Neural progenitor cell (in vitro differentiated cells): Measurements from ENCODE around the gene MYL10. TPM values are rescaled to one million over a fixed set of nuclear protein-coding genes. Genes with fewer than 3 reads are reported as not detected.

Experiments used
- DNase-seq: peaks from one replicate; pipeline ENCODE4 v3.0.0-alpha.2; 2016; ENCODE audit warnings: low spot score
- H2AFZ ChIP-seq: fragments of 200-600 bp; sonication (generic); replicated peaks from 2 replicates; pipeline ENCODE4 v1.6.1; 2016; ENCODE audit warnings: antibody characterized with exemption
- H3F3A ChIP-seq: fragments of 200-600 bp; sonication (generic); 2 replicates; pipeline ENCODE4 v1.6.1; 2016; ENCODE audit warnings: antibody characterized with exemption, low read depth
- H3K27ac ChIP-seq: fragments of 200-600 bp; sonication (generic); 2 replicates; pipeline ENCODE4 v1.5.1; 2016; ENCODE audit warnings: mild to moderate bottlenecking
- H3K27me3 ChIP-seq: fragments of 200-600 bp; sonication (generic); 2 replicates; pipeline ENCODE4 v1.6.1; 2016; ENCODE audit warnings: mild to moderate bottlenecking, moderate library complexity
- H3K36me3 ChIP-seq: fragments of 200-600 bp; sonication (generic); 2 replicates; pipeline ENCODE4 v1.5.1; 2016
- H3K4me1 ChIP-seq: fragments of 200-600 bp; sonication (generic); 2 replicates; pipeline ENCODE4 v1.6.1; 2016; ENCODE audit warnings: mixed run types
- H3K4me2 ChIP-seq: fragments of 200-600 bp; sonication (generic); 2 replicates; pipeline ENCODE4 v1.6.1; 2016
- H3K4me3 ChIP-seq: fragments of 200-600 bp; sonication (generic); 2 replicates; pipeline ENCODE4 v1.5.1; 2016
- H3K79me2 ChIP-seq: fragments of 200-600 bp; sonication (generic); 2 replicates; pipeline ENCODE4 v1.6.1; 2016; ENCODE audit warnings: low read depth
- H3K9ac ChIP-seq: fragments of 200-600 bp; sonication (generic); 2 replicates; pipeline ENCODE4 v1.6.1; 2016
- H3K9me3 ChIP-seq: fragments of 200-600 bp; sonication (generic); 2 replicates; pipeline ENCODE4 v1.5.1; 2016; ENCODE audit warnings: low read depth
- H4K20me1 ChIP-seq: fragments of 200-600 bp; sonication (generic); 2 replicates; pipeline ENCODE4 v1.6.1; 2016; ENCODE audit warnings: low read depth
- H3K27ac Mint-ChIP-seq: 3 replicates; pipeline ENCODE4 v1.8.0; 2021; ENCODE audit warnings: mixed read lengths
- H3K27me3 Mint-ChIP-seq: 2 replicates; pipeline ENCODE4 v1.8.0; 2022; ENCODE audit warnings: low read depth, mild to moderate bottlenecking, inconsistent platforms, moderate library complexity, mixed read lengths; ENCODE audit not compliant: insufficient read depth
- H3K36me3 Mint-ChIP-seq: 3 replicates; pipeline ENCODE4 v1.8.0; 2021; ENCODE audit warnings: mixed read lengths
- H3K4me1 Mint-ChIP-seq: 3 replicates; pipeline ENCODE4 v1.8.0; 2021; ENCODE audit warnings: mixed read lengths
- H3K4me3 Mint-ChIP-seq: 3 replicates; pipeline ENCODE4 v1.8.0; 2021; ENCODE audit warnings: mild to moderate bottlenecking, moderate library complexity, mixed read lengths
- H3K9me3 Mint-ChIP-seq: 3 replicates; pipeline ENCODE4 v1.8.0; 2020; ENCODE audit warnings: mixed read lengths
- EZH2 ChIP-seq: fragments of 200-600 bp; sonication (generic); IDR thresholded peaks from 2 replicates; pipeline ENCODE4 v1.6.1; 2017; ENCODE audit warnings: antibody characterized with exemption, mild to moderate bottlenecking, moderate library complexity
- EZH2phosphoT487 ChIP-seq: fragments of 200-600 bp; sonication (generic); IDR thresholded peaks from 2 replicates; pipeline ENCODE4 v1.6.1; 2017; ENCODE audit warnings: antibody characterized with exemption
- total RNA-seq: library from RNA; depleted of rRNA; stranded (reverse); fragments of >200 nt; gene quantifications from 2 replicates; pipeline ENCODE4 v1.2.3, GENCODE V29; 2015; ENCODE audit warnings: low replicate concordance
- TF ChIP-seq, protein P1 (sequence below): fragments of 200-600 bp; sonication (generic); IDR thresholded peaks from 2 replicates; pipeline ENCODE4 v1.5.1; 2017; ENCODE audit warnings: antibody characterized with exemption, mild to moderate bottlenecking

MYL10 gene
- not detected in 2 replicates for total RNA-seq

DNA sequence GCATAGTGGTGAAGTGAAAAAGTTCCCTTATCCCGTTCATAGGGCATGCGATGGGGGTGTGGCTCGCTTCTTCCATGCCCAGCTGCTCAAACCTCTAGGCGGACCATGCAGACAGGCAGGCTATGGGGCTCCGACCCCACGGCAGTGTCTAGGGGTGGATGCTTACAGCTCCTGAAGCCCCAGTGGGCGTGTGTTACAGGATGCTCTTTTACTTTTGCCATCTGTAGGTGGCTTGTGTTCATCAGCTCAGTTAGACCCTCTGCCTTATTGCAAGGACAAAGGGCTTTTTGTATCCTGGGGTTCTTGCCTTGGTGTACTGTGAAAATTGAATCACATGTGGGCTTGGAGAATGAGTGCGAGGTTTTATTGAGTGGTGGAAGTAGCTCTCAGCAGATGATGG lies at the start of gene MYL10:
Gene MYL10 (minus strand): TSS at position 126 of the 400 bp plus-strand sequence. CDS start 178 bp downstream, outside the sequence.
- DNase-seq = no peak
- H3K4me2 ChIP-seq = no peak within 1 kb of the TSS
- TF ChIP-seq EZH2 = no peak
- TF ChIP-seq, protein P1, sequence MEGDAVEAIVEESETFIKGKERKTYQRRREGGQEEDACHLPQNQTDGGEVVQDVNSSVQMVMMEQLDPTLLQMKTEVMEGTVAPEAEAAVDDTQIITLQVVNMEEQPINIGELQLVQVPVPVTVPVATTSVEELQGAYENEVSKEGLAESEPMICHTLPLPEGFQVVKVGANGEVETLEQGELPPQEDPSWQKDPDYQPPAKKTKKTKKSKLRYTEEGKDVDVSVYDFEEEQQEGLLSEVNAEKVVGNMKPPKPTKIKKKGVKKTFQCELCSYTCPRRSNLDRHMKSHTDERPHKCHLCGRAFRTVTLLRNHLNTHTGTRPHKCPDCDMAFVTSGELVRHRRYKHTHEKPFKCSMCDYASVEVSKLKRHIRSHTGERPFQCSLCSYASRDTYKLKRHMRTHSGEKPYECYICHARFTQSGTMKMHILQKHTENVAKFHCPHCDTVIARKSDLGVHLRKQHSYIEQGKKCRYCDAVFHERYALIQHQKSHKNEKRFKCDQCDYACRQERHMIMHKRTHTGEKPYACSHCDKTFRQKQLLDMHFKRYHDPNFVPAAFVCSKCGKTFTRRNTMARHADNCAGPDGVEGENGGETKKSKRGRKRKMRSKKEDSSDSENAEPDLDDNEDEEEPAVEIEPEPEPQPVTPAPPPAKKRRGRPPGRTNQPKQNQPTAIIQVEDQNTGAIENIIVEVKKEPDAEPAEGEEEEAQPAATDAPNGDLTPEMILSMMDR = no peak
- TF ChIP-seq EZH2phosphoT487 = no peak
- peaks cover 22% of the 10 kb centered on the region for H3K4me1 ChIP-seq
- H4K20me1 ChIP-seq = no peaks in the 10 kb centered on the region
- no peaks in the 10 kb centered on the region for H3K27me3 ChIP-seq
- H3K9me3 ChIP-seq = no peaks in the 10 kb centered on the region
- Mint-ChIP-seq H3K4me3 (peak within 1 kb of the TSS; percentile 33), H3K27ac (peak within 1 kb of the TSS; percentile 88), H3K27me3 (peaks cover 24% of the 10 kb centered on the region), H3K36me3 (no peaks in the 10 kb centered on the region), H3K4me1 (peaks cover 37% of the 10 kb centered on the region), H3K9me3 (peaks cover 7% of the 10 kb centered on the region)
- H3K4me3 ChIP-seq = no peak within 1 kb of the TSS
- no peak within 1 kb of the TSS for H2AFZ ChIP-seq
- H3K36me3 ChIP-seq = no peaks in the 10 kb centered on the region
- peaks cover 15% of the 10 kb centered on the region for H3F3A ChIP-seq
- no peak within 1 kb of the TSS for H3K27ac ChIP-seq
- H3K9ac ChIP-seq = no peak within 1 kb of the TSS
- H3K79me2 ChIP-seq = no peaks in the 10 kb centered on the region

DNA sequence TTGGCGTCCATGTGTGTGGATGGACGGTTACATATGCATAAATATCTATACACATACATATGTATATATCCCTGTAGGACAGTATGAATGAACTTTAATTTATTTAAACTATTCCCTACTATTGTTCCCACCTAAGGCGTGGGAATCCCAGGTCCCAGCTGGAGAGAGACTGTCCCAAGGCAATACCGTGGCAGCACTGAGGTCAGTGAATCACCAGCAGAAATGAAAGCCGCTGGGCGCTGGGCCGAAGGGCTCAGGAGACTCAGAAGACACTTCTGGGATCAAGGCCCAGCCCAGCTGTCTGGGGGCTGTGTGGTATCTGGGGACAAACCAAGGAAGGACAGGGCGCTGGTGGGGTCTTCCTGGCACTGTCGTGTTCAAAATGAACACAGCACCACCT lies 49.6 kb upstream of the MYL10 start:
- H3K4me1 Mint-ChIP-seq = peaks cover 13% of the 10 kb centered on the region
- no peak overlapping the region for H3K9ac ChIP-seq
- H3K27ac Mint-ChIP-seq = no peak overlapping the region

DNA sequence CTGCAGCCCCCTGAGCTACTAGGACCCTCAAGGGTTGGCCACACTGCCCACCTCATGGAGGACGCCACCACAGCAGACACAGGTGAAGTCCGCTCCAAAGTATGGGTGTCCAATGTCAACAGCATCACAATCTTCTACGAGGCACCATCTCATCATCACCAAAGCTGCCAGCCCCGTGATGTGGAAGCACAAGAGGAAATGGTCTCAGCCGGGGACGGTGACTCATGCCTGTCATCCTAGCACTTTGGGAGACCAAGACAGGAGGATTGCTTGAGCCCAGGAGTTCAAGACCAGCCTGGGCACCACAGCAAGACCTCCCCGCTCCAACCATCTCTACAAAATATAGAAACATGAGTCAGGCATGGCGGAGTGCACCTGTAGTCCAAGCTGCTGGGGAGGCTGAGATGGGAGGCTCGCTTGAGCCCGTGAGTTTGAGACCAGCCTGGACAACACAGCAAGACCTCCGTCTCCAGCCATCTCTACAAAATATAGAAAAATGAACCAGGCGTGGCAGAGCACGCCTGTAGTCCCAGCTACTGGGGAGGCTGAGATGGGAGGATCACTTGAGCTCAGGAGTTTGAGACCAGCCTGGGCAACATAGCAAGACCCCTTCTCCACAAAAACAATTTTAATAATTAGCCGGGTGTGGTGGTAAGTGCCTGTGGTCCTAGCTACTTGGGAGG lies 48.8 kb upstream of the MYL10 start:
- Histone ChIP-seq H3K9me3 (no peaks in the 10 kb centered on the region), H3F3A (peaks cover 8% of the 10 kb centered on the region), H3K9ac (no peak overlapping the region), H3K79me2 (no peaks in the 10 kb centered on the region), H3K4me3 (no peak overlapping the region), H3K27ac (no peak overlapping the region), H3K27me3 (no peaks in the 10 kb centered on the region), H3K4me2 (no peak overlapping the region), H3K36me3 (no peaks in the 10 kb centered on the region), H2AFZ (no peak overlapping the region), H3K4me1 (peaks cover 4% of the 10 kb centered on the region), H4K20me1 (no peaks in the 10 kb centered on the region)
- Mint-ChIP-seq H3K4me1 (peaks cover 13% of the 10 kb centered on the region), H3K4me3 (no peak overlapping the region), H3K27me3 (peaks cover 11% of the 10 kb centered on the region), H3K9me3 (peaks cover 4% of the 10 kb centered on the region), H3K36me3 (no peaks in the 10 kb centered on the region), H3K27ac (no peak overlapping the region)
- TF ChIP-seq EZH2phosphoT487 = no peak
- TF ChIP-seq, protein P1 = no peak
- no peak for DNase-seq

More for the DNA sequence above, 49.6 kb upstream of the MYL10 start:
- Histone ChIP-seq H4K20me1 (no peaks in the 10 kb centered on the region), H2AFZ (no peak overlapping the region), H3K36me3 (no peaks in the 10 kb centered on the region), H3K4me1 (peaks cover 4% of the 10 kb centered on the region), H3K9me3 (no peaks in the 10 kb centered on the region), H3F3A (peaks cover 8% of the 10 kb centered on the region), H3K27ac (no peak overlapping the region), H3K27me3 (no peaks in the 10 kb centered on the region), H3K4me3 (no peak overlapping the region), H3K4me2 (no peak overlapping the region), H3K79me2 (no peaks in the 10 kb centered on the region)
- Mint-ChIP-seq H3K27me3 (peaks cover 11% of the 10 kb centered on the region), H3K9me3 (no peaks in the 10 kb centered on the region), H3K36me3 (no peaks in the 10 kb centered on the region), H3K4me3 (no peak overlapping the region)
- TF ChIP-seq EZH2 (no peak), EZH2phosphoT487 (no peak)
- TF ChIP-seq, protein P1 = no peak
- DNase-seq = no peak
